Osteocyte (in vitro differentiated cells): Measurements from ENCODE around the gene CFAP251. TPM values are rescaled to one million over a fixed set of nuclear protein-coding genes. Genes with fewer than 3 reads are reported as not detected.
A peak's percentile ranks its signal among the peaks of the same experiment; 100 is the strongest.

Experiments
- DNase-seq: peaks from one replicate; pipeline ENCODE4 v3.0.0; 2021; ENCODE audit warnings: mixed read lengths; ENCODE audit not compliant: unreplicated experiment; ENCODE audit errors: extremely low spot score
- H3K27ac Mint-ChIP-seq: one replicate; pipeline ENCODE4 v1.8.0; 2021; ENCODE audit warnings: mild to moderate bottlenecking, mixed read lengths; ENCODE audit not compliant: unreplicated experiment
- H3K27me3 Mint-ChIP-seq: one replicate; pipeline ENCODE4 v1.8.0; 2021; ENCODE audit warnings: mixed read lengths; ENCODE audit not compliant: unreplicated experiment
- H3K36me3 Mint-ChIP-seq: one replicate; pipeline ENCODE4 v1.8.0; 2021; ENCODE audit warnings: mixed read lengths; ENCODE audit not compliant: unreplicated experiment
- H3K4me1 Mint-ChIP-seq: one replicate; pipeline ENCODE4 v1.8.0; 2021; ENCODE audit warnings: mixed read lengths; ENCODE audit not compliant: unreplicated experiment
- H3K4me3 Mint-ChIP-seq: one replicate; pipeline ENCODE4 v1.8.0; 2021; ENCODE audit warnings: mild to moderate bottlenecking, moderate library complexity, mixed read lengths; ENCODE audit not compliant: unreplicated experiment
- H3K9me3 Mint-ChIP-seq: one replicate; pipeline ENCODE4 v1.8.0; 2021; ENCODE audit warnings: mixed read lengths; ENCODE audit not compliant: unreplicated experiment
- total RNA-seq: library from RNA; stranded (reverse); gene quantifications from 2 replicates; pipeline ENCODE4 v1.2.1, GENCODE V29; 2021
- TF ChIP-seq, protein P1 (sequence below): fragments of 200-600 bp; sonication (generic); IDR thresholded peaks from 2 replicates; pipeline ENCODE4 v1.5.0; 2021; ENCODE audit warnings: antibody characterized with exemption, mild to moderate bottlenecking, moderate library complexity

CFAP251 gene
- total RNA-seq, 1 donor from 2014 or later = 2.6 TPM

DNA sequence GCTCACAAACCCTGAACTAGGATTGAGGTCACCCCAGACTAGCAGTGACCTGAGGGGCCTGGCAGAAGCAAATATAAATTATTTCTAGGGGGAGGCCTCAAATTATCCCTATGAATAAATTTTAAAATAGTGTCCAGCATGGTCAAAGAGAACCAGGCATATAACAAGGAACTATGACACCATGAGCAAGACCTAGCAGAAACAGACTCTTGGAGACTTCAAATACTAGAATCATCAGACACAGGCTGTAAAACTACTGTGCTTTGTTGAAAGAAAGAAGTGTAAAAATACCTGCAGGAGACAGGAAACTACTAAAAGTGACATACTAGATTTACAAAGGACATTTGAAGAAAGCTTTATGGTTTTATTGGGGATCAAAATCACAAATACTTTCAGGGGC is 100.1 kb downstream of the CFAP251 start:
- Mint-ChIP-seq H3K27ac (no peak overlapping the region), H3K4me3 (no peak overlapping the region), H3K4me1 (peaks cover 10% of the 10 kb centered on the region), H3K36me3 (no peaks in the 10 kb centered on the region), H3K27me3 (no peaks in the 10 kb centered on the region), H3K9me3 (no peaks in the 10 kb centered on the region)
- TF ChIP-seq, protein P1, sequence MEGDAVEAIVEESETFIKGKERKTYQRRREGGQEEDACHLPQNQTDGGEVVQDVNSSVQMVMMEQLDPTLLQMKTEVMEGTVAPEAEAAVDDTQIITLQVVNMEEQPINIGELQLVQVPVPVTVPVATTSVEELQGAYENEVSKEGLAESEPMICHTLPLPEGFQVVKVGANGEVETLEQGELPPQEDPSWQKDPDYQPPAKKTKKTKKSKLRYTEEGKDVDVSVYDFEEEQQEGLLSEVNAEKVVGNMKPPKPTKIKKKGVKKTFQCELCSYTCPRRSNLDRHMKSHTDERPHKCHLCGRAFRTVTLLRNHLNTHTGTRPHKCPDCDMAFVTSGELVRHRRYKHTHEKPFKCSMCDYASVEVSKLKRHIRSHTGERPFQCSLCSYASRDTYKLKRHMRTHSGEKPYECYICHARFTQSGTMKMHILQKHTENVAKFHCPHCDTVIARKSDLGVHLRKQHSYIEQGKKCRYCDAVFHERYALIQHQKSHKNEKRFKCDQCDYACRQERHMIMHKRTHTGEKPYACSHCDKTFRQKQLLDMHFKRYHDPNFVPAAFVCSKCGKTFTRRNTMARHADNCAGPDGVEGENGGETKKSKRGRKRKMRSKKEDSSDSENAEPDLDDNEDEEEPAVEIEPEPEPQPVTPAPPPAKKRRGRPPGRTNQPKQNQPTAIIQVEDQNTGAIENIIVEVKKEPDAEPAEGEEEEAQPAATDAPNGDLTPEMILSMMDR = no peak
- DNase-seq = no peak

DNA sequence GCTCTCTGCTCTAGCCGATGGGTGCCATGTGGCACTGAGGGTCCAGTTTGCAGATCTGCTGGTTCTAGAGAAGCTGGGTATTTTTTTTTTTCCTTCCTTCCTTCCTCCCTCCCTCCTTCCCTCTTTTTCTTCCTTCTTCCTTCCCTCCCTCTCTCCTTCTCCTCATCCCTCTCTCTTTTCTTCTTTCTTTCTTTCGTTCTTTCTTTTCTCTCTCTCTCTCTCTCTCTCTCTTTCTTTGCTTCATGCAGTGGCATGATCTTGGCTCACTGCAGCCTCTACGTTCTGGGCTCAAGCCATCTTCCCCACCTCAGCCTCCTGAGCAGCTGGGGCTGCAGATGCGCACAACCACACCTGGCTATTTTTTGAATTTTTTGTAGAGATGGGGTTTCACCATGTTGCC is 100.5 kb downstream of the CFAP251 start:
- no peaks in the 10 kb centered on the region for H3K27me3 Mint-ChIP-seq
- H3K9me3 Mint-ChIP-seq = no peaks in the 10 kb centered on the region
- no peaks in the 10 kb centered on the region for H3K36me3 Mint-ChIP-seq
- TF ChIP-seq, protein P1 = no peak
- H3K4me1 Mint-ChIP-seq = peaks cover 13% of the 10 kb centered on the region
- H3K27ac Mint-ChIP-seq = no peak overlapping the region
- DNase-seq = no peak
- no peak overlapping the region for H3K4me3 Mint-ChIP-seq

DNA sequence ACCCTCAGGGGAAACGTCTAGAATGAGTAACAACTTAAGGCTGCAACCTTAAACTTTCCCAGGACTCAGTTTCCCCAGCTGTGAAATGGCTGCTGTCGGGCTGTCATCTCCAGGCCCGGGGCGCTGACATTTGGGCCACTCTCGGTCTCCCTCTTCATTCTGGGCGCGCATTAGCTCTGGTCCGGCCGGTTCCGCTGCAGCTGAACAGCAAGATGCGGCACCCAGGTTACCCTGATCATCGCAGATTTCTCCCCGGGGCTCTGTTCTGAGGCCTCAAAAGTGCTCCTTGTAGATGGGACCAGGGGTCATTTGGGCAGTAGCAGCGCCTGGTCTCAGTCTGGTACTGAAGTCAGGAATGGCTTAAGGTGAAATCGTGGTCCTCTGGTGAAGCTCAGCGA is 102.4 kb downstream of the CFAP251 start:
- TF ChIP-seq, protein P1 = no peak
- H3K4me1 Mint-ChIP-seq = peaks cover 19% of the 10 kb centered on the region
- H3K9me3 Mint-ChIP-seq = no peaks in the 10 kb centered on the region
- peak overlapping the region; percentile 80 for H3K4me3 Mint-ChIP-seq
- no peaks in the 10 kb centered on the region for H3K36me3 Mint-ChIP-seq
- H3K27ac Mint-ChIP-seq = no peak overlapping the region
- DNase-seq = no peak
- H3K27me3 Mint-ChIP-seq = no peaks in the 10 kb centered on the region

DNA sequence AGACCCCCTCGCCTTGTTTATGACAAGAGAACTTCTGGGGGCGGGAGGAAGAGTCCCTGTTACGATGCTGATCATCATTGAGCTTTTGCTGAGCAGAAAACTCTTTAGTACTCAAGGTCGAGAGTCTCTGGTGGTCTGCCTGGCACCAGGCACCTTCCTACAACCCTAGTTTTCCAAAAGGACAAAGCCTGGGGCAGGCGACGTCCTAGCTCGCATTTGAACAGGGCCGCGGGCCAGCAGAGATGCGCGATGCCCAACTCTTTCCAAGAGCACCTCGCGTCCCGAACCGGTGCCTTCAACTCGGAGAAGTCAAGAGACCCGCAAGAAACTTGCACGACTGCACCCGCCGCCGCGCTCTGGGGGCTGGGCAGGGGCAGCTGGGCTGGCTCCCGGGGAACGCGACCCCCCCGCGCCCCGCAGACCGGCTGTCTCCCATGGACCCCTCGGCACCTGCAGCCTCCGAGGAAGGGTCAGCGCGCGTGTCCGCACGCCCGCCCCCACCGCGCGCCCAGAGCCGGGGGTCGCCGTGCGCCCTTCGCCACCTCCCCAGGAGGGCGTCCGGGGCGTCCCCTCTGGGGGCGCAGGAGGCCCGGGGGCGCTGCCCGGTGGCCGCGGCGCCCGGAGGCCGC is 102.9 kb downstream of the CFAP251 start:
- no peaks in the 10 kb centered on the region for H3K9me3 Mint-ChIP-seq
- peak overlapping the region; percentile 59 for H3K27ac Mint-ChIP-seq
- TF ChIP-seq, protein P1 = no peak
- H3K4me3 Mint-ChIP-seq = peak overlapping the region; percentile 80
- no peaks in the 10 kb centered on the region for H3K36me3 Mint-ChIP-seq
- H3K27me3 Mint-ChIP-seq = no peaks in the 10 kb centered on the region
- no peak for DNase-seq
- H3K4me1 Mint-ChIP-seq = peaks cover 19% of the 10 kb centered on the region

DNA sequence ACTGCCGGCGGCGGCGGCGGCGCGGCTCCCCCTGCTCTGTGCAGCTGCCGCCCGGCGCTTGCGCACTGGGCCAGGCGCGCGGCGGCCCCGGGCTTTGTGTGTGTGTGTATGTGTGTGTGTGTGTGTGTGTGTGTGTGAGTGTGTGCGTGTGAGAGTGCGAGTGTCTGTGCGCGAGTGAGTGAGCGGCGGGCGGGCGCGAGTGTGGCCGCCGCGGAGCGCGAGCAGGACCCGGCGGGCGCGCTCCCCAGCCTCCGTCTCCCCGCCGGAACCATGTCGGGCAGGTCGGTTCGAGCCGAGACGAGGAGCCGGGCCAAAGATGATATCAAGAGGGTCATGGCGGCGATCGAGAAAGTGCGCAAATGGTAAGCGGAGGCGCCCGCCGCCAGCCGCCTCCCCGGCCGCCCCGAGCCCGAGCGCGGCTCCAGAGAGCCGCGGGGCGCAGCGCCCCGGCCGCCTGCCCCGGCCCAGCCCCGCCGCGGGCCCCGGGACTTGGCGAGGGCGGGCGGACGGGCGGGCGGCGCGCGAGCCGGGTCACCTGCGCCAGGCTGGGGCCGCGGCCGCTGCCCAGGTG is 103.5 kb downstream of the CFAP251 start, which contains the start of gene BCL7A:
BCL7A (plus strand) TSS at position 63 of the 571 bp plus-strand sequence; CDS start at position 271, 208 bp downstream.
- Mint-ChIP-seq H3K9me3 (no peaks in the 10 kb centered on the region), H3K36me3 (no peaks in the 10 kb centered on the region), H3K27ac (peak within 1 kb of the TSS; percentile 59), H3K27me3 (no peaks in the 10 kb centered on the region), H3K4me3 (peak within 1 kb of the TSS; percentile 84), H3K4me1 (peaks cover 19% of the 10 kb centered on the region)
- TF ChIP-seq, protein P1 = no peak
- DNase-seq = peak; percentile 89
